Osteocyte (in vitro differentiated cells): ENCODE measurements around the gene ITPR1. TPM values are rescaled to one million over a fixed set of nuclear protein-coding genes. Genes with fewer than 3 reads are reported as not detected.
A peak's percentile ranks its signal among the peaks of the same experiment; 100 is the strongest.

Experiments used
- DNase-seq: peaks from one replicate; pipeline ENCODE4 v3.0.0; 2021; ENCODE audit warnings: mixed read lengths; ENCODE audit not compliant: unreplicated experiment; ENCODE audit errors: extremely low spot score
- H3K27ac Mint-ChIP-seq: one replicate; pipeline ENCODE4 v1.8.0; 2021; ENCODE audit warnings: mild to moderate bottlenecking, mixed read lengths; ENCODE audit not compliant: unreplicated experiment
- H3K27me3 Mint-ChIP-seq: one replicate; pipeline ENCODE4 v1.8.0; 2021; ENCODE audit warnings: mixed read lengths; ENCODE audit not compliant: unreplicated experiment
- H3K36me3 Mint-ChIP-seq: one replicate; pipeline ENCODE4 v1.8.0; 2021; ENCODE audit warnings: mixed read lengths; ENCODE audit not compliant: unreplicated experiment
- H3K4me1 Mint-ChIP-seq: one replicate; pipeline ENCODE4 v1.8.0; 2021; ENCODE audit warnings: mixed read lengths; ENCODE audit not compliant: unreplicated experiment
- H3K4me3 Mint-ChIP-seq: one replicate; pipeline ENCODE4 v1.8.0; 2021; ENCODE audit warnings: mild to moderate bottlenecking, moderate library complexity, mixed read lengths; ENCODE audit not compliant: unreplicated experiment
- H3K9me3 Mint-ChIP-seq: one replicate; pipeline ENCODE4 v1.8.0; 2021; ENCODE audit warnings: mixed read lengths; ENCODE audit not compliant: unreplicated experiment
- total RNA-seq: library from RNA; stranded (reverse); gene quantifications from 2 replicates; pipeline ENCODE4 v1.2.1, GENCODE V29; 2021
- TF ChIP-seq, protein P1 (sequence below): fragments of 200-600 bp; sonication (generic); IDR thresholded peaks from 2 replicates; pipeline ENCODE4 v1.5.0; 2021; ENCODE audit warnings: antibody characterized with exemption, mild to moderate bottlenecking, moderate library complexity

Gene ITPR1
- total RNA-seq, 1 donor from 2014 or later = 34.3 TPM

DNA sequence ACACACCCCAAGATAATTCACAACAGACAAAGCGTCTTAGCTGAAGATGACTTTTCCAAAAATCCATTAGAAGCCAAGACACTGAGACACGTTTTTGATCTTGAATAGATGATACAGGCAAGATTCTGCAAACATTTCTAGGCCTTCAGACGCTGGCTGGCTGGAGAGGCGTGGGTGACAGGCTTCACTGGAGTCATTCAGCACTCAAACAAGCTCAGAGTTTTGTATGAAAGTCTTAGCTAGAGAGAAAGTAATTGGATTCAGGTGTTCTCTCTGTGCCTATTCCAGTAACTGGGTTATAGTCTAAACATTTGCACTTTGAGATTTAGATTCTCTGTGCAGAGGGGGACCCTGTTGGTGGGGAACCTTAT, 338.4 kb downstream of the ITPR1 start:
- Mint-ChIP-seq H3K9me3 (no peaks in the 10 kb centered on the region), H3K27me3 (no peaks in the 10 kb centered on the region), H3K4me3 (peak overlapping the region; percentile 19), H3K27ac (peak overlapping the region; percentile 98), H3K4me1 (peaks cover 28% of the 10 kb centered on the region), H3K36me3 (peaks cover 4% of the 10 kb centered on the region)
- TF ChIP-seq, protein P1, sequence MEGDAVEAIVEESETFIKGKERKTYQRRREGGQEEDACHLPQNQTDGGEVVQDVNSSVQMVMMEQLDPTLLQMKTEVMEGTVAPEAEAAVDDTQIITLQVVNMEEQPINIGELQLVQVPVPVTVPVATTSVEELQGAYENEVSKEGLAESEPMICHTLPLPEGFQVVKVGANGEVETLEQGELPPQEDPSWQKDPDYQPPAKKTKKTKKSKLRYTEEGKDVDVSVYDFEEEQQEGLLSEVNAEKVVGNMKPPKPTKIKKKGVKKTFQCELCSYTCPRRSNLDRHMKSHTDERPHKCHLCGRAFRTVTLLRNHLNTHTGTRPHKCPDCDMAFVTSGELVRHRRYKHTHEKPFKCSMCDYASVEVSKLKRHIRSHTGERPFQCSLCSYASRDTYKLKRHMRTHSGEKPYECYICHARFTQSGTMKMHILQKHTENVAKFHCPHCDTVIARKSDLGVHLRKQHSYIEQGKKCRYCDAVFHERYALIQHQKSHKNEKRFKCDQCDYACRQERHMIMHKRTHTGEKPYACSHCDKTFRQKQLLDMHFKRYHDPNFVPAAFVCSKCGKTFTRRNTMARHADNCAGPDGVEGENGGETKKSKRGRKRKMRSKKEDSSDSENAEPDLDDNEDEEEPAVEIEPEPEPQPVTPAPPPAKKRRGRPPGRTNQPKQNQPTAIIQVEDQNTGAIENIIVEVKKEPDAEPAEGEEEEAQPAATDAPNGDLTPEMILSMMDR = no peak
- DNase-seq = no peak

DNA sequence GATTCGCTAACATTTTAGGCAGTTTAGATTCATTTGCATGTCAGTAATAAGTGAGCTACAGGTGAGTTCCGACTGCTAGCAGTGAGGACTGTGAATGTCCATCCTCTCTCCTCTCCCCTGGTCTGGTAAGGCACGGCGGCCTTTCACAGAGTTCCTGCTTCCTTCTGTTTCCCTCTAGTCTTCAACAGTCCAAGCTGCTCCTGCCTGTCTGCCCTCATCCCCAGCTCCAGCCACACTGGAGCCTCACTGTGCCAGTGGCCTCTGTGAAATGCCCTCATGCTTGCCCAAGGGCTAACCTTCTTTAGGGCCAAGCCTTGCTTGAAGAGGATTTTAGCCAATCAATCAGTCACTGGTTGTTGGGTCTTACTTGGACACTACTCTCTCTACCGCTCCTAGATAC, 340.3 kb downstream of the ITPR1 start:
- no peak overlapping the region for H3K4me3 Mint-ChIP-seq
- peaks cover 24% of the 10 kb centered on the region for H3K4me1 Mint-ChIP-seq

DNA sequence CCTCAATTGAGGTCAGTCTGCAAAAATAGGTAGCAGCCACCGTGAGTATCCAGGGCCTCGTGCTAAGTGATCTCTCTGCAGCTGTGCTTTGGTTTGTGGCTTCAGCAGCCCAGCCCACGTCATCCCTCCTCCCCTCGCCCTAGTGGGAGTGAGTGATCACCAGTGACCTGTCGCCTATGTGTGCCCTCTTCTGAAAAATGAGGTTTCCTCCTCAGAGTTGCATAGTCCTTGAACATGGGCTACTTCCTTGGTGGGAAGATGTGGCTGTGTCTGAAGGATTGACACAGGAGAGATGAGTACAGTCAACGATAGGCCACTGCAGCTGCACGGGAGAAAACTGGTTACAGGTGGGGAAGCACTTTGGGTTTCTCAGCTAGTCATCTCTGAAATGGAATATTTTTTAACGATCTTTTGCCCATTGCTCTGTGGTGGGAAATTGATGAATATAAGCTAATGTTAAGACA, 341.3 kb downstream of the ITPR1 start:
- Mint-ChIP-seq H3K4me1 (peaks cover 22% of the 10 kb centered on the region), H3K27ac (no peak overlapping the region), H3K36me3 (peaks cover 5% of the 10 kb centered on the region), H3K4me3 (no peak overlapping the region), H3K9me3 (no peaks in the 10 kb centered on the region), H3K27me3 (no peaks in the 10 kb centered on the region)
- DNase-seq = no peak
- TF ChIP-seq, protein P1 = no peak

More for the DNA sequence above, 340.3 kb downstream of the ITPR1 start:
- Mint-ChIP-seq H3K36me3 (peaks cover 5% of the 10 kb centered on the region), H3K9me3 (no peaks in the 10 kb centered on the region), H3K27me3 (no peaks in the 10 kb centered on the region), H3K27ac (no peak overlapping the region)
- no peak for DNase-seq
- TF ChIP-seq, protein P1 = no peak

DNA sequence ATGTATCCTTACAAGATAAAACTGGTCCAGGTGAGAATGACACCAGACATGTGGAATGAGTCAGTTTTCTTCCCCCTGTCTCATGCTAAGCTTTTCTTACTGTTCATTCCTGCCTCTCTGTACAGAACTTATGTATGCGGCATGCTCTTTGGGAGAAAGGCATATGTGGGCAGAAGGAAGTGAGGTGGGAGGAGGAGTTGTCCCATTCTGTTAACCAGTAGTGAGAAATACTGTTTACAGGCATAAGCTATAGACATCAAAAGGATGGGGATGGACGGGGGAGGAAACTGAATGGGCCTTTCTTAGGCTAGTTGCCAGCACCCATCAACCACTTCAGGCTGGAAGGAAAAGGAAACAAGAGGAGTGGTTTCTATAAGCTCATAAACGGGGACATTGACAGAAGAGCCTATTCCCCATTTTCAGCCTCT, 342.5 kb downstream of the ITPR1 start:
- Mint-ChIP-seq H3K27ac (no peak overlapping the region), H3K36me3 (peaks cover 5% of the 10 kb centered on the region), H3K27me3 (no peaks in the 10 kb centered on the region), H3K4me3 (no peak overlapping the region), H3K9me3 (no peaks in the 10 kb centered on the region), H3K4me1 (peaks cover 17% of the 10 kb centered on the region)
- TF ChIP-seq, protein P1 = no peak
- DNase-seq = no peak

DNA sequence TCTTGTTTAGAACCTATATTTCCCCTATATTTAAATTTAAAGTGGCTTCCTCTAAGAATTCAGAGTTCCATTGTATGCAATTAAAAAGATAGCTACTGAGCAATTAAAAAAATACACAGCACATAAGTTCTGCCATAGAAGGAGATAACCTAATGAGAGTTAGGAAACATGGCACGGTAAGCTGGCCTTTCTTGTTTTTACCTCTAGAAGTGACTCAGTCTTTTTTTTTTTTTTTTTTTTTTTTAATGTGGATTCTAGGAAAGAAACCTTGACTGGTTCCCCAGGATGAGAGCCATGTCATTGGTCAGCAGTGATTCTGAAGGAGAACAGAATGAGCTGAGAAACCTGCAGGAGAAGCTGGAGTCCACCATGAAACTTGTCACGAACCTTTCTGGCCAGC, 343.4 kb downstream of the ITPR1 start:
- H3K36me3 Mint-ChIP-seq = peaks cover 5% of the 10 kb centered on the region
- peaks cover 8% of the 10 kb centered on the region for H3K4me1 Mint-ChIP-seq
- H3K4me3 Mint-ChIP-seq = no peak overlapping the region
- no peak for DNase-seq
- TF ChIP-seq, protein P1 = no peak
- H3K9me3 Mint-ChIP-seq = no peaks in the 10 kb centered on the region
- no peaks in the 10 kb centered on the region for H3K27me3 Mint-ChIP-seq
- H3K27ac Mint-ChIP-seq = no peak overlapping the region
